ENCODE results near the gene TNFRSF1B. TPM values are rescaled to one million over a fixed set of nuclear protein-coding genes. Genes with fewer than 3 reads are reported as not detected.

The TNFRSF1B gene
- 19.0 TPM for total RNA-seq
- long read RNA-seq, transcript TNFRSF1B-201 (10 exons, 3,683 nt), result major isoform, 11 of 15 reads
- long read RNA-seq, partial matches to known transcripts, result 1 of 15 reads
- long read RNA-seq, other reads (novel, unspliced or antisense), result 3 of 15 reads

- ATAC-seq (peak; percentile 65), DNase-seq (ENCODE audit: missing footprints) (peak; percentile 94)
- intact Hi-C loops (cut with DNase I), result no loop called here
Observed at GRCh38 chr1:12166834-12167492, at the start of gene TNFRSF1B. TNFRSF1B (plus strand) TSS chr1:12166991; CDS start chr1:12167092, 101 bp downstream.

DNA sequence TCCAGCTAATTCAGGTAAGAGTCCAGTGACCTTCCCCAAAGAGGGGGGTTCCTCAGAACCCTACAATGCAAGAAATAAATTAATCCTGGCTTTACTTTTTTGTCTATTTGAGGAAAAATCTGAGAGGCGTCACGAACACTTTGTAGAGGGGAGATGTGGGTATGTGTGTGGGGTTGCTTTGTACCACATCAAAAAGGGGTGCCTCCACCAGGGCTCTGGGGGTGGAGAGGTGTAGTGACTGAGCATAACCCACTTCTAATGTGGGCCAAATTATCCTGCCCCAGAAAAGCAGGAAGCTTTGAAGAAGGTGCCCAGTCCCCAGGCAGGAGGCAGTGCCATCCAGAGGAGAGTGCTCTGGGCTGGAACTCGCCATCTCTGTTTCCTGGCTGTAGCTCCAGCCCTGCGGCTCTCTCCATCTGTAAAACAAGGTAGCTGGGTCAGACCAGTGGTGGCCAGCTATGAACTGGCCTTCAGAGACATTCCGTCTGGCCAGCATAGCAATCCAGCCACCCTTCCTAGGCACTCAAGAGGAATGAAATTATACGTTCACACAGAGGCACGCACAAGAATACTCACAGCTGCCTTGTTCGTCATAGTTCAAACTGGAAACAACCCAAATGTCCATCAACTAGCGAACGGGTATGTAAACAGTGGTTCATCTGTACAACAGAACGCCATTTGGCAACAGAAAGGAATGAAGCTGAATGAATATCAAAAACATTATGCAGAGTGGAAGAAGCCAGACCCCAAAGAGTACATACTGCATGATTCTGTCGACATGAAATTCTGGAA is 45.4 kb upstream of the TNFRSF1B start:
- no peak for ATAC-seq
- peak; percentile 16 for DNase-seq (ENCODE audit: missing footprints)
- intact Hi-C loops (cut with DNase I), result no loop called here

- no peak for DNase-seq (ENCODE audit: missing footprints)
- intact Hi-C loops (cut with DNase I), result no loop called here
- no peak for ATAC-seq
Observed at GRCh38 chr1:12123172-12123571, 43.6 kb upstream of the TNFRSF1B start.

GRCh38 chr1:12124693-12125421 is 41.9 kb upstream of the TNFRSF1B start:
- DNase-seq (ENCODE audit: missing footprints), result peak; percentile 91
- intact Hi-C loops (cut with DNase I), result loop anchor here (1.0 kb wide), 1 partner anchor 83 kb away; no protein-coding TSS in a partner anchor
- peak; percentile 77 for ATAC-seq

DNA sequence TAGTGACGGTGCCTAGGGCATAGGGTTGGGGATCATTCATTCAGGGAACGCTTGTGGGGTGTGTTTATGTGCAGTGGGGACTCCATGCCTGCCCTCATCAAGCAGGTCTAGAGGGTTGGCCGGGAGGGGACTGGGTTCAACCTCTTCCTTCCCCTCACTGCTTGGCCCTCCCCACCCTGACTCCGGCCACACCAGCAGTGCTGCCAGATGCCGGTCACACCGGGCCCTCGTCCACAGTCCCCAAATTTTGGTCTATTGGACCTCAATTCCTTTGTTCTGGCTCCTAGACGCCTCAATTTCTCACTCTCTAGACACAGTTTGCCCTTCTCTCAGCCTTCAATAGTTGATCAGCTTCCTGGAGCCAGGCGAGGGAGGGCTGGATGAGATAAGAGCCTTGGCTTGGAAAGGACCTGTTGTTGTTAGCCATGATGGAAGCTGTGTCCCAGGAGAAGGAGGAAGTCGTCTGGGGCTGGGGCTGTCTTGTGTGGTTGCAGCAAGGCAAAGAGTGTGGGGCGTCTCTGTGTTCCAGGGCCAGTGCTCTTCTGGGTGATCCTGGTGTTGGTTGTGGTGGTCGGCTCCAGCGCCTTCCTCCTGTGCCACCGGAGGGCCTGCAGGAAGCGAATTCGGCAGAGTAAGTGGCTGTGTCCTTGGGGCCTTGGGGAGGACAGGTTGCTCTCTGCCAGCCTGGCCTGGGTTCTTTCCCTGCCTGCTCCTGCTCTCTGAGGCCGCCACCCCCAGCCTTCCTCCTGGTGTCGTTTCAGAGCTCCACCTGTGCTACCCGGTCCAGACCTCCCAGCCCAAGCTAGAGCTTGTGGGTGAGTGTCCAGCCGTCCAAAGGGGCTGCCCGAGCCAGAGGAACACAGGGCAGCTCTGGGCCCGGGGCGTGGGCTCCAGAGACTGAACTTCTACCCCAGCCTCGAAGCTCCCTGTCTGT is 41.1 kb upstream of the TNFRSF1B start:
- ATAC-seq, result peak; percentile 36
- no peak for DNase-seq (ENCODE audit: missing footprints)
- intact Hi-C loops (cut with DNase I), result loop anchor here (1.0 kb wide), 1 partner anchor 83 kb away; no protein-coding TSS in a partner anchor

DNA sequence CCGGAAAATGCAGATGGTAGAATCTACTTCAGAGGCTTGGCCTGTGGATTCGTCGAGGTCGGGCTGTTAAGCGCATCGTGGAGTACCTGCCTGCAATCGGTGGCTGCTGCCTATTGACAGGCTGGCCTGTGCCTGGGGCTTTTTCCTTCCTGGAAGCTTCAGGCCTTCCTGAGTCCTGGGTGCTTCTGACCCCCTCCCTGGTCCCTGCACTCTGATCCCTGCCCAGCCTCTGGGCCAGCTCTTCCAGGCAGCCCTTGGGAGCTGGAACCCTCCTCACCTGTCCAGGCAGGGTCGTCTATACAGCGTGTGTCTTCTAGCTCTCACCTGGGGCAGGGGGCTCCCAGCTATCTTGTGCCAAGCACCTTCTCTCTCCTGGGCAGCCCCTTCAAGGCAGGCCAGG is 40.0 kb upstream of the TNFRSF1B start:
- no peak for DNase-seq (ENCODE audit: missing footprints)
- ATAC-seq, result no peak
- intact Hi-C loops (cut with DNase I), result no loop called here

DNA sequence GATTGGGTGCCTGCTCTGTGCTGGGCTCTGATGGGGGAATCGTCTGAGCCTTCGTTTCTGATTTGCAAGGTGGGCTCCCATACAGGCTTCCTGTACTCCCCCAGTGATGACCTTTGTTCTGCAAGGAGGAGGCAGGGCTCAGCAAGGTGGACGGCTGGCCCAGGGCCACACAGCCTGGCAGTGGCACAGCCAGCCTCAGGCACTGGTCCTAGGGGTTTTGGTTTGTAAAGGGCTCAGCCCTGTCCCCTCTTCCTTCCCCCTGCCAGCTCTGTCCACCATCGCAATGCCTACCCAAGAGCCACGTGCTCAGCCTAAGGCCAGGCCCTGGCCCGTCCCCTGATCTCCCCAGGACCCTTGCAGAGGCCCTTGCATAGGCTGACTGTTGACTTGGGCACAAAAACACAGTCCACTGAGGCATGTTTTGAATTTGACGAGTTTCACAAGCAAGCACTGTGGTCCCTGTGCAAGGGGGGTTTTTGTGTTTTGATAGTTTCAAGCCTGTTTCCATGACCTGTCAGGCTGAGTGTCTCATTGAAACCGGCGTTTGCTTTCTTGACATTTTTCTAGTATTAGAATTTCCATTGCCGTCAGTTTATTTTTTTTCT is 39.5 kb upstream of the TNFRSF1B start:
- DNase-seq (ENCODE audit: missing footprints) (no peak), ATAC-seq (no peak)
- intact Hi-C loops (cut with DNase I), result no loop called here

DNA sequence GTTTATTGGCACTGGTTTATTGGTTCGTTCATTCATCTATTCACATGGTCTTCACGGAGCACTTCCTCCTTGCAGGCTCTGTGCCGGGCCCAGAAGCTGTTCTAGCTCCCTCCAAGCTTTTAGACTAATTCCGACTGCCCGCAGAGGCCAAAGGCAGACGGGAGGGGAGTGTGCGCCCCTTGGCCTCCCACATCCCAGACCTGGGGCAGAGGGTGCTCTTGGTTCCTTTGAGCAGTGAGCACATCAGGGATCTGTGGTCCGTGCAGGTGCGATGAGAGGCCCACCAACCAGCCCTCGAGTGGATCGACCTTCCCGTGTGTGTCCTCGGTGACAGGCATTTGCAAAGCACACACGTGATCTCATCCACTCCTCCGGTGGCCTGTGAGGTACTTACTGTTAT is 38.7 kb upstream of the TNFRSF1B start:
- DNase-seq (ENCODE audit: missing footprints) (no peak), ATAC-seq (no peak)
- intact Hi-C loops (cut with DNase I), result no loop called here

GRCh38 chr1:12129624-12130023 is 37.2 kb upstream of the TNFRSF1B start:
- ATAC-seq (no peak), DNase-seq (ENCODE audit: missing footprints) (no peak)

GRCh38 chr1:12130466-12131130 is 36.2 kb upstream of the TNFRSF1B start:
- no peak for DNase-seq (ENCODE audit: missing footprints)
- no peak for ATAC-seq
- intact Hi-C loops (cut with DNase I), result no loop called here

More at GRCh38 chr1:12129624-12130023, 37.2 kb upstream of the TNFRSF1B start:
- intact Hi-C loops (cut with DNase I), result no loop called here

- ATAC-seq (no peak), DNase-seq (ENCODE audit: missing footprints) (no peak)
- intact Hi-C loops (cut with DNase I), result no loop called here
Observed at GRCh38 chr1:12132078-12132477, 34.7 kb upstream of the TNFRSF1B start.

- intact Hi-C loops (cut with DNase I), result no loop called here
- DNase-seq (ENCODE audit: missing footprints), result no peak
Observed at GRCh38 chr1:12134716-12135115, 32.1 kb upstream of the TNFRSF1B start.

GRCh38 chr1:12135612-12136011 is 31.2 kb upstream of the TNFRSF1B start:
- intact Hi-C loops (cut with DNase I), result no loop called here
- DNase-seq (ENCODE audit: missing footprints) (no peak), ATAC-seq (peak; percentile 91)

More at GRCh38 chr1:12134716-12135115, 32.1 kb upstream of the TNFRSF1B start:
- ATAC-seq, result no peak

- intact Hi-C loops (cut with DNase I), result no loop called here
- ATAC-seq (no peak), DNase-seq (ENCODE audit: missing footprints) (no peak)
Observed at GRCh38 chr1:12136916-12137610, 29.7 kb upstream of the TNFRSF1B start.

GRCh38 chr1:12138196-12139168 is 28.3 kb upstream of the TNFRSF1B start:
- DNase-seq (ENCODE audit: missing footprints) (no peak), ATAC-seq (no peak)
- intact Hi-C loops (cut with DNase I), result no loop called here

DNA sequence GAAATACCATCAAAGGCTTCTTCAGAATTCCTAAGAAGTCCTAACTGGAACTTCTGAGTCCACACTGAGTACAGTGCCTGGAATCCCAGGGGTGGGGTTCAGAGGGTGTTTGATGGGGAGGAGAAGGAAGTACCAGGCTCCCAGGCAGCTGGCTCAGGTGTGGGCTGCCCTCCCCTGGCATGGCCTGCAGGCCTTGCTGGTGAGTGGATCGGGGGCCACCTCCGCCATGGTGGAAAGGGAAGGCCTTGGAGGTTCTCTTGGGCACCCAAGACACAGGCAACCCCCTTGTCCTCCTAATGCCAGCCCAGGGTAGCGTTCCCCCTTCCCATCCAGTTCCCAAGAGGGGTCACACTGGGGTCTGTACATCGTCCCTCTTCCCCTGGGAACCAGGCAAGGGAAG is 26.8 kb upstream of the TNFRSF1B start:
- intact Hi-C loops (cut with DNase I), result loop anchor here (5.0 kb wide), 1 partner anchor 42 kb away; no protein-coding TSS in a partner anchor
- DNase-seq (ENCODE audit: missing footprints) (no peak), ATAC-seq (no peak)
